ENCODE results near the gene ST6GALNAC2. TPM values are rescaled to one million over a fixed set of nuclear protein-coding genes. Genes with fewer than 3 reads are reported as not detected.
A peak's percentile ranks its signal among the peaks of the same experiment; 100 is the strongest.

Gene ST6GALNAC2
- total RNA-seq, 4 donors from 2014 or later, result 71.1 to 94.3 (median 80.3) TPM

DNA sequence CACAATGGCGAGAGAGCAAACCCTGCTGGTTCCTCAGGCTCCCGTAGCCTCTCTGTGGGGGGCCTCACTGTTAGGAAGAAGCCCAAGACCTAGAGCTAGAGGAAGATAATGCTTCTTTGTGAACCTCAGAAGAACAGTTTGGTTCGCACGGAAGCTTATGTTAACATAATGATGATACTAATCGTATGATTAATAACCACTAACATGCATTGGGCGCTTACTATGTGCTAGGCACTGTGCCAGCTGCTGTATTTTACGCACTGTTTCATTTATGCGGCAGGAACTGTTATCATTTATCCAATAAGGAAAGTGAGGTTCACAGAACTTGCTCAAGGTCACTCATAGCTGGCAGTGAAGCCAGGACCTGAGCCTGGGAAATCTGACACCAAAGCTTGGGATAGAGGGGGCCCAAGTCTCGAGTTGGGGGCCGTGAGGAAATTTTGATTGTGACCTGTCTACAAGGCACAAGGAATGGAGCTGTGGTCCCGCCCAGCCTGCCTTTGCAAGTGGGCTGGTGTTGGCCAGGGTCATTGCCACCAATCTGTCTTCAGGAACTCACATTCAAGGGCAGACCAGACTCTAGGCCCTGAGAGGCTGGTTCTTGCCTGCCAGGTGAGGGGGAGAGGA, 39.0 kb downstream of the ST6GALNAC2 start:
- no peaks in the 10 kb centered on the region for H3K27me3 ChIP-seq
- no peak overlapping the region for H3K27ac ChIP-seq
- no peaks in the 10 kb centered on the region for H3K36me3 ChIP-seq
- no peak for DNase-seq (ENCODE audit: low spot score in 2 of 2)
- peaks cover 73% of the 10 kb centered on the region for H3K4me1 ChIP-seq
- no peaks in the 10 kb centered on the region for H3K9me3 ChIP-seq
- TF ChIP-seq POLR2AphosphoS5 (IDR thresholded peaks at IDR 0.05) (no peak), POLR2A (IDR thresholded peaks at IDR 0.05) (no peak), EP300 (IDR thresholded peaks at IDR 0.05) (no peak), CTCF (IDR thresholded peaks at IDR 0.05) (no peak)
- no peak overlapping the region for H3K4me3 ChIP-seq
- 71% methylated on average over 8 of the region's 11 CpGs for WGBS

DNA sequence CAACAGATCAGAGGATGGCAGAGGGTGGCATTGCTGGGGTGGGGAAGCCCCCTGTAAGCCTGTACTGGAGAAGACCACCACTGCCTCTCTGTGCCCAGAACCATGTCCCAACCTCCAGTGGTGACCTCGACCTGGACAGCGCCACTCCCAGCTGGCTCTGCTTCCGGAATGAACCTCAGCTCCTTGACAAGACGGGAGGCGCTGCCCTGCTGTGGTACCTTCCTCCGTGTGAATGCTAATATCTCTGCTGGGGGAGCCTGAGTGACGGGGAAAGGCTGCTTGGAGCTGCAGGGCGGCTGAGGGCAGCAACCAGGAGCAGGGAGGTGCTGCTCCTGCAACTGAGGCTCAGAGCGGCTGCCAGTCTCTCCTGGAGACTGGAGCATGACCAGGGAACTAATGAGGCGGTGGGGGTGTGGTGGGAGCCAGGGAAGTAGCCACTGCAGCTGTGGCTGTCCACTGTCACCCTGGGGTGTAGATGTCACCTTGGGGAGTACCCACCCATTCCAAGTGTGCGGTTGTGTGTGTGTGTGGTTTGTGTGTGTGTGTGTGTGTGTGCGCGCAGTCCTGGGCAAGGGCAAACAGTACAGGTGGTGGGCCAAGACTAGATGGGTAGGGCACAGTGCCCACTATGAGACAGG, 39.6 kb downstream of the ST6GALNAC2 start:
- peak in 1 of 2 donors; percentile 60 for DNase-seq (ENCODE audit: low spot score in 2 of 2)
- Histone ChIP-seq H3K4me3 (no peak overlapping the region), H3K36me3 (no peaks in the 10 kb centered on the region), H3K4me1 (peaks cover 76% of the 10 kb centered on the region), H3K27me3 (no peaks in the 10 kb centered on the region), H3K9me3 (no peaks in the 10 kb centered on the region), H3K27ac (no peak overlapping the region)
- no peak for TF ChIP-seq POLR2AphosphoS5 (IDR thresholded peaks at IDR 0.05)
- no peak for TF ChIP-seq CTCF (IDR thresholded peaks at IDR 0.05)
- no peak for TF ChIP-seq EP300 (IDR thresholded peaks at IDR 0.05)
- TF ChIP-seq POLR2A (IDR thresholded peaks at IDR 0.05), result no peak
- 65% methylated on average over 12 of the region's 13 CpGs for WGBS

DNA sequence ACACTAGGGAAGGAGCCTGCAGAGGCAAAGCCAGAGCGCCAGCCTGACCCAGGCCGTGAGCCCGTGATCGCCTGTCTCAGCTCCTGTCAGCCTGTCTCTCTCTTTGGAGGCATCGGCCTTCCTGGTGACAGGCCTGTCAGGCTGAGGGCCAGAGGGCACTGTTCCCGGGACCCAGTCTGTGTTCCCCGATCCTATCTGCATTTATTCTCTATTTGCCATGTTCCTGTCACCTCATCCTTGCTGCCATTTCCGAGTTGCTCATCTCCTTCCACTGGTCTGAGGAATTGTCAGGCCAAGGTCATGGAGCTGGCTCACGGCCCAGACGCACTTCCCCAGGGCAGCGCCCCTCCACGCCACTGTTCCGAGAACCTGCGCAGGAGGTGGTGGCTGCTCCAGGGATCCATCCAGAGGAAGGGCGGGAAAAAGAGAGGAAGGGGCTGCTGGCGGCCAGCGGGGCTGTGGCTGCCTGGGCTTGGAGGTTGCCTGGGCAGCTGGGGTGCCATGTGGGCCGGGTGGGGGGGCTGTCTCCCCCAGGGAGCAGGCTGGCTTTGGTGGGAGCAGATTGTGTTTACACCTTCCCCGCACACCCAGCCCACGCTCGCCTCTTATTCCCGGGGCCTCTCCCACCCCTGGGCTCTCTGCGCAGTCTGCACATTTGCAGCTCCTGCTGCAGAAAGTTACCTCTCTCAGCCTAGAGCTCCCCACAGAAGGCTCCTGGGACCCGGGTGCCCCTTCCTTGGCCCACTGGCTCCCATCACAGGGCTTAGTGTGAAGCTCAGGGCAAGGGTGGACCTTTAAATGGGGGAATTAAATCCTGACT, 40.9 kb downstream of the ST6GALNAC2 start:
- no peaks in the 10 kb centered on the region for H3K27me3 ChIP-seq
- WGBS, result 60% methylated on average over 18 of the region's 24 CpGs

GRCh38 chr17:76543826-76544545, 41.7 kb downstream of the ST6GALNAC2 start:
- H3K4me1 ChIP-seq, result peaks cover 85% of the 10 kb centered on the region
- WGBS, result 32% methylated on average over 22 of the region's 22 CpGs
- DNase-seq (ENCODE audit: low spot score in 2 of 2), result peak in 1 of 2 donors; percentile 61

More for the DNA sequence above, 40.9 kb downstream of the ST6GALNAC2 start:
- peaks cover 78% of the 10 kb centered on the region for H3K4me1 ChIP-seq
- TF ChIP-seq EP300 (IDR thresholded peaks at IDR 0.05) (no peak), CTCF (IDR thresholded peaks at IDR 0.05) (no peak), POLR2AphosphoS5 (IDR thresholded peaks at IDR 0.05) (no peak), POLR2A (IDR thresholded peaks at IDR 0.05) (no peak)
- peak overlapping the region; percentile 20 for H3K27ac ChIP-seq
- no peaks in the 10 kb centered on the region for H3K36me3 ChIP-seq
- DNase-seq (ENCODE audit: low spot score in 2 of 2), result no peak
- H3K4me3 ChIP-seq, result no peak overlapping the region
- no peaks in the 10 kb centered on the region for H3K9me3 ChIP-seq

More at GRCh38 chr17:76543826-76544545, 41.7 kb downstream of the ST6GALNAC2 start:
- H3K9me3 ChIP-seq, result no peaks in the 10 kb centered on the region
- peak overlapping the region; percentile 20 for H3K27ac ChIP-seq
- no peaks in the 10 kb centered on the region for H3K27me3 ChIP-seq
- no peak overlapping the region for H3K4me3 ChIP-seq
- TF ChIP-seq POLR2A (IDR thresholded peaks at IDR 0.05), result no peak
- TF ChIP-seq EP300 (IDR thresholded peaks at IDR 0.05), result no peak
- TF ChIP-seq CTCF (IDR thresholded peaks at IDR 0.05), result no peak
- no peak for TF ChIP-seq POLR2AphosphoS5 (IDR thresholded peaks at IDR 0.05)
- no peaks in the 10 kb centered on the region for H3K36me3 ChIP-seq
